ENCODE measurements around the gene GRHL1.

DNA sequence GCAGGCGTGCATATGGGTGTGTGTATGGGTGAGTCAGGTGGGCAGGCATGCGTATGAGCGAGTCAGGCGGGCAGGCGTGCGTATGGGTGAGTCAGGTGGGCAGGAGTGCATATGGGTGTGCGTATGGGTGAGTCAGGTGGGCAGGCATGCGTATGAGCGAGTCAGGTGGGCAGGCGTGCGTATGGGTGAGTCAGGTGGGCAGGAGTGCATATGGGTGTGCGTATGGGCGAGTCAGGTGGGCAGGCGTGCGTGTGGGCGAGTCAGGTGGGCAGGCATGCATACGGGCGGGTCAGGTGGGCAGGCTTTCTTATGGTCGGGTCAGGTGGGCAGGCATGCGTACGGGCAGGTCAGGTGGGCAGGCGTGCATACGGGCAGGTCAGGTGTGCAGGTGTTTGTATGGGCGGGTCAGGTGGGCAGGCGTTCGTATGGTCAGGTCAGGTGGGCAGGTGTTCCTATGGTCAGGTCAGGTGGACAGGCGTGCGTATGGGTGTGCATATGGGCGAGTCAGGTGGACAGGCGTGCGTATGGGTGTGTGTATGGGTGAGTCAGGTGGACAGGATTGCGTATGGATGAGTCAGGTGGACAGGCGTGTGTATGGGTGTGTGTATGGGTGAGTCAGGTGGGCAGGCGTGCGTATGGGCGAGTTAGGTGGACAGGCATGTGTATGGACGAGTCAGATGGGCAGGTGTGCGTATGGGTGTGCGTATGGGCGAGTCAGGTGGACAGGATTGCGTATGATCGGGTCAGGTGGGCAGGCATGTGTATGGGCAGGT, 63.1 kb downstream of the GRHL1 start:
- TF ChIP-seq GATA2 (IDR thresholded peaks at IDR 0.05; ENCODE audit: low read depth, low read length) (no peak), GATA3 (IDR thresholded peaks at IDR 0.05; ENCODE audit: low read depth, low read length) (no peak)
